ENCODE results near the gene CLMN.

The CLMN gene

GRCh38 chr14:95136631-95137030 lies 183.1 kb downstream of the CLMN start:
- H3K4me3 ChIP-seq (replicated peaks in 1 of 2; ENCODE audit: low read depth in 2 of 2, low read length in 2 of 2) = no peak overlapping the region
- TF ChIP-seq, protein P1, sequence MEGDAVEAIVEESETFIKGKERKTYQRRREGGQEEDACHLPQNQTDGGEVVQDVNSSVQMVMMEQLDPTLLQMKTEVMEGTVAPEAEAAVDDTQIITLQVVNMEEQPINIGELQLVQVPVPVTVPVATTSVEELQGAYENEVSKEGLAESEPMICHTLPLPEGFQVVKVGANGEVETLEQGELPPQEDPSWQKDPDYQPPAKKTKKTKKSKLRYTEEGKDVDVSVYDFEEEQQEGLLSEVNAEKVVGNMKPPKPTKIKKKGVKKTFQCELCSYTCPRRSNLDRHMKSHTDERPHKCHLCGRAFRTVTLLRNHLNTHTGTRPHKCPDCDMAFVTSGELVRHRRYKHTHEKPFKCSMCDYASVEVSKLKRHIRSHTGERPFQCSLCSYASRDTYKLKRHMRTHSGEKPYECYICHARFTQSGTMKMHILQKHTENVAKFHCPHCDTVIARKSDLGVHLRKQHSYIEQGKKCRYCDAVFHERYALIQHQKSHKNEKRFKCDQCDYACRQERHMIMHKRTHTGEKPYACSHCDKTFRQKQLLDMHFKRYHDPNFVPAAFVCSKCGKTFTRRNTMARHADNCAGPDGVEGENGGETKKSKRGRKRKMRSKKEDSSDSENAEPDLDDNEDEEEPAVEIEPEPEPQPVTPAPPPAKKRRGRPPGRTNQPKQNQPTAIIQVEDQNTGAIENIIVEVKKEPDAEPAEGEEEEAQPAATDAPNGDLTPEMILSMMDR (IDR thresholded peaks at IDR 0.05; ENCODE audit: low read depth, low read length) = no peak
- no peak for DNase-seq (ENCODE audit: low read depth in 2 of 2)

GRCh38 chr14:95134304-95134933 lies 185.3 kb downstream of the CLMN start:
- no peak overlapping the region for H3K4me3 ChIP-seq (replicated peaks in 1 of 2; ENCODE audit: low read depth in 2 of 2, low read length in 2 of 2)
- peak; percentile 27 to 73 for DNase-seq (ENCODE audit: low read depth in 2 of 2)
- TF ChIP-seq, protein P1 (IDR thresholded peaks at IDR 0.05; ENCODE audit: low read depth, low read length) = no peak

DNA sequence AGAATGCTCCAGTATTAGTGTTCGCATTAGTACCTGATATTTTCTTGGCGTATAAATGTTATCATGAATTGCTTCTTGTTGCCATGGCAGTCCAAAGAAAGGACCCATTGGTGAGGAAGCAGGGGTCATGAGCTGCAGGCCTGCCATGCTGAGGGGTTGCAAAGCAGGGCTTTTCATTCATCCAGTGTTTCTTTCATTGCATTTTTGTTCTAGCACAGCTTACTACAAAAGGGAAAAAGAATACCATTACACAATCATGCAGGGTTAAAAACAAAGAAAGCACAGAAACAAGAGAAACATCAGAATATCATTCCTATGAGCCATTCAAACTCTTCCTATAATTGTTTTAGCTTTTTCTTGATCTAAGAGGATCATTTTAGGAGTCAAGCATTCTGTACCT lies 186.4 kb downstream of the CLMN start:
- H3K4me3 ChIP-seq (replicated peaks in 1 of 2; ENCODE audit: low read depth in 2 of 2, low read length in 2 of 2) = no peak overlapping the region
- DNase-seq (ENCODE audit: low read depth in 2 of 2) = peak; percentile 3 to 60
- TF ChIP-seq, protein P1 (IDR thresholded peaks at IDR 0.05; ENCODE audit: low read depth, low read length) = no peak

DNA sequence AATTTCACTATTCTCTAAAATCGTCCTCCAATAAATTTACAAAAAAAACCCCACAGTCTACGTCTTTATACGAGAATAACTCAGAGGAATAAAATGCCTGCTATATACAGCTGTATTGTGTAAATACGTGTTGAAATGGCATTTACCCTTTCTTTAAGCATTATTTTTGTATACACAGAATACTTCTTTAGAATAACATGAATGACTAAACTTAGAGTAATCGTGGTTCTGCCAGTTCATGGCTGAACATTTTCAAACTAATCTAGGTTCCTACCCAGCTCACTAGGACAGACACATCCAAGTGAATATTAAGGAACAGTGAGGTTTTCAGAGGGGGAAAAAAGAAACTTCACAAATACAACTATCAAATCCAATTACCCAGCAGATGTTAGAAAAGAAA lies 186.9 kb downstream of the CLMN start:
- DNase-seq (ENCODE audit: low read depth in 2 of 2) = peak in 1 of 2 donors; percentile 49
- H3K4me3 ChIP-seq (replicated peaks in 1 of 2; ENCODE audit: low read depth in 2 of 2, low read length in 2 of 2) = no peak overlapping the region
- TF ChIP-seq, protein P1 (IDR thresholded peaks at IDR 0.05; ENCODE audit: low read depth, low read length) = no peak

All from cardiac fibroblast (primary cell).